ELF-1 (cell line): ENCODE data around the gene DDX39A.
"Not testable (repeated sequence)": the region's sequence is repeated elsewhere in the genome, so short reads cannot be mapped to it uniquely, and the experiment has no call there.

Experiments
- DNase-seq: peaks from one replicate; pipeline ENCODE4 v3.0.0-alpha.2; 2016; ENCODE audit warnings: low read depth, low spot score

The DDX39A gene

DNA sequence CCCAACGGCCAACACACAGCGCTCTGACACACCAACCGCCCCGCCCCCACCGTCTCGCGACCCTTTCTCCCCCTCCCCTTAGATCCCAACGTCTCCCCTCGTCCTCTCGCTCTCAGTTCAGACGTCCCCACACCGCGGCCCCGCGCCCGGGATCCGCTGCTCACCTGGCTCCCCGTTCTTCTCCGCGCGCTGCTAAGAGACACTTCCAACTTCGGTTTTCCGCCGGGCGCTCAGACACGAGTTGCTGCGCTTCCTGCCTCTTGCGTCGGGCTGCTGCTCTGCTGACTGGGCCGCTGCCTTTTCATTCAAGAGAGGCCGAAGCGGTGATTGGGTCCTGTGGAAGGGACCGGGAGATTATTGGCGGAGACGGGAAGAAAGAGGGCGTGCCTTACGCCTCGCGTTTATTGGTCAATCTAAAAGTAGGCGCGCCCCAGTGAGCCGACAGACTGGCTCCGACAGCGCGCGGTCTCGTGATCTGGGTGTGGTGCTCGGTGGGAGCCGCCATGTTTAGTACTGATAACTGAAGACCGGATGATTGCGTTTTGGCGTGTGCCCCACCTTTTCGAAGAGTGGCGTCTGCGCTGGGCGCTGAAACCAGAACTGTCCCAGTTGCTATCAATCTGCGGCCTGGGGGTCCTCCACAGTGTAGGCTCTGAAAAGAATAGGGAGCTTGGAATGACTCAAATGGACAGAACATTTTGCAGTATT, at the start of gene DDX39A:
TSS of gene DDX39A (minus strand) at position 236 of the 708 bp plus-strand sequence. CDS start 6,121 bp downstream, outside the sequence.
- DNase-seq = peak; percentile 99

DNA sequence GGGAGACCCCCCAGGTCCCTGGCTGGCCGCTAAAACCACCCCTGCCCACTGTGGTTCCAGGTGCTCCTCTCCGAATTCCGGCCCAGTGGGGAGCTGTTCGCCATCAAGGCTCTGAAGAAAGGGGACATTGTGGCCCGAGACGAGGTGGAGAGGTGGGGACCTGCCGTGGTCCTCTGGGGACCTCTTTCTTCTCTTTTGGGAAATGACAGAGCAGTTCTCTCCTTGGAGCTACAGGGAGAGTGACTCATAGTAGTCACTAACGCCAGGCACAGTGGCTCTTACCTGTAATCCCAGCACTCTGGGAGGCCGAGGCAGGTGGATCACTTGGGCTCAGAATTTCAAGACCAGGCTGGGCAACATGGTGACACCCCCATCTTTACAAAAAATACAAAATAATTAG, 48.7 kb upstream of the DDX39A start:
- DNase-seq = peak; percentile 25

DNA sequence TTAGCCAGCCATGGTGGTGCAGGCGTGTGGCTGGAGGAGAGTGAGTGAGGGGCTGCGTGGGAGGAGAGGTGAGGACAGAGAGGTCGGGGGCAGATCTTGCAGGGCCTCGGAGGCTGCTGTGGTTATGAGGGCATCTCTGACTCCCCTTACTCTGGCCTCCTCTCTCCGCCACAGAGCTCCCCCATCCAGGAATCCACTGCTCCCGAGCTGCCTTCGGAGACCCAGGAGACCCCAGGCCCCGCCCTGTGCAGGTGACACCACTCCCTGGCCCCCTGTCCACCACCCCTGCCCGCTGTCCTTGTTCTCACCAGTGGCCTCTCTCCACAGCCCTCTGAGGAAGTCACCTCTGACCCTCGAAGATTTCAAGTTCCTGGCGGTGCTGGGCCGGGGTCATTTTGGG, 48.2 kb upstream of the DDX39A start:
- no peak for DNase-seq

DNA sequence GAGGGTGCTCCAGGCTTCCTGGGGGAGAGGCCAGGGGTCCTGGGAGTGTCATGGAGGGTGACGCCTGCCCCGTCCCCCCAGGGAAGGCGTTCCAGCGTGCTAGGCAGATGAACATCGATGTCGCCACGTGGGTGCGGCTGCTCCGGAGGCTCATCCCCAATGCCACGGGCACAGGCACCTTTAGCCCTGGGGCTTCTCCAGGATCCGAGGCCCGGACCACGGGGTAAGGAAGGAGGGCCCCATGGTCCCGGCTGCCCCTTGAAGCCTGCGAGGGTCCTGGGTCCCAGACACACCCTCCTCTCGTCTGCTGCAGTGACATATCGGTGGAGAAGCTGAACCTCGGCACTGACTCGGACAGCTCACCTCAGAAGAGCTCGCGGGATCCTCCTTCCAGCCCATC, 44.6 kb upstream of the DDX39A start:
- no peak for DNase-seq

DNA sequence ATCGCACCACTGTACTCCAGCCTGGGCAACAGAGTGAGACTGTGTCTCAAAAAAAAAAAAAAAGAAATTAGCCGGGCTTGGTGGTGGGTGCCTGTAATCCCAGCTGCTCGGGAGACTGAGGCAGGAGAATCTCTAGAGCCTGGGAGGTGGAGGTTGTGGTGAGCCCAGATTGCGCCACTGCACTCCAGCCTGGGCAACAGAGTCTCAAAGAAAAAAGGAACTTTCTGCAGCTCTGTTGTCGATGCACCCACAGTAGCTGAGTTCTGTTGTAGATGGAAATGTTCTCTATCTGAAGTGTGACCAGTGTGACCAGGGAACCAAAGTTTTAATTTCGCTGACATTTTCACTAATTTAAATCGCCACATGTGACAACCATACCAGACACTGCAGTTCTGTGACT, 43.3 kb upstream of the DDX39A start:
- DNase-seq = not testable (repeated sequence)

DNA sequence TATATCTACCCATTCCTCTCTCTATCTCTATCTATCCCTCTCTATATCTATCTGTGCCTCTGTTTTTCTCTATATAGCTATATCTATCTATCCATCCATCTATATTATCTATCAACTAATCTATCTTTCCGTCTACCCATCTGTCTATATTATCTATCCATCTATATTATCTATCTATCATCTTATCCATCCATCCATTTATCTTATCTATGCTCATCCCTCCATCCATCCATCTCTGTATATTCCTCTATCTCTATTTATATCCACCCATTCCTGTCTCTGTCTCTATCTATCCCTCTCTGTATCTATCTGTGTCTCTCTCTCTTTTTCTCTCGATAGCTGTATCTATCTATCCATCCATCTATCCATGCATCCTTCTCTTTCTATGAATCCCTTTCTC, 41.8 kb upstream of the DDX39A start:
- DNase-seq = no peak

DNA sequence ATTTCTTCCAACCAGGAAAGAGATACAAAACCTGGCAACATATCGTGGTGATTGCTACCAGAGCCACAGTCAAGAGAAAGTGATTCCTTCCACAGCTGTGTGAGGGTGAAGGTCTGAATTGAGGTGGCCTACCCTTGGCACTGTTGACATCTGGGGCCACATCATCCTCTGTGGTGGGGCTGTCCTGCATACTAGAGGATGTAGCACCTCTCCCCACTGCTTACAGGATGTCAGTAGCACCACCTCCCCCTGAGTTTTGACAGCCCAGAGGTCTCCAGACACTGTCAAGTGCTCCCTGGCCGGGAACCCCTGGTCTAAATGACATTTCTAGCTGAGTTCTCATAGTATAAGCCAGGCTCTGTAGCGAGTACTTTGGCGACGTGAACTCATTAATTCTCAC, 40.6 kb upstream of the DDX39A start:
- no peak for DNase-seq

DNA sequence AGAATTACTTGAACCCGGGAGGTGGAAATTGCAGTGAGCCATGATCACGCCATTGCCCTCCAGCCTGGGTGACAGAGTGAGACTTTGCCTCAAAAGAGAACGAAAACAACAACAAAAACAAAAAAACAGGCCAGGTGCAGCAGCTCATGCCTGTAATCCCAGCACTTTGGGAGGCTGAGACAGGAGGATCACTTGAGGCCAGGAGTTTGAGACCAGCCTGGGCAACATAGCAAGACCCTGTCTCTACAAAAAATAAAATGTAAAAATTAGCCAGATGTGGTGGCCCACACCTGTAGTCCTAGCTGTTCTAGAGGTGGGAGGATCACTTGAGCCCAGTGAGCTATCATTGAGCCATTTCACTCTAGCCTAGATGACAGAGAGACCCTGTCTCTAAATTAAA, 33.2 kb upstream of the DDX39A start:
- DNase-seq = not testable (repeated sequence)

DNA sequence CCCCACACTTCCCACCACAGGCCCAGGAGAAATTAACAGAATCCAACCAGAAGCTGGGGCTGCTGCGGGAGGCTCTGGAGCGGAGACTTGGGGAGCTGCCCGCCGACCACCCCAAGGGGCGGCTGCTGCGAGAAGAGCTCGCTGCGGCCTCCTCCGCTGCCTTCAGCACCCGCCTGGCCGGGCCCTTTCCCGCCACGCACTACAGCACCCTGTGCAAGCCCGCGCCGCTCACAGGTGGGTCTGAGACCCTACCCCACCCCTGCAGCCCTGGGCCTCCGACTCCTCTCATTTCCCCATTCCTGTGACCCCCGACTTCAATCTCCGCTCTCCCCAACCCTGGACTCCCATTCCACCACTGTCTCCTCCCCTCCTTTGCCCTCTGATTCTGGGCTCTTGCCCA, 31.7 kb upstream of the DDX39A start:
- no peak for DNase-seq

DNA sequence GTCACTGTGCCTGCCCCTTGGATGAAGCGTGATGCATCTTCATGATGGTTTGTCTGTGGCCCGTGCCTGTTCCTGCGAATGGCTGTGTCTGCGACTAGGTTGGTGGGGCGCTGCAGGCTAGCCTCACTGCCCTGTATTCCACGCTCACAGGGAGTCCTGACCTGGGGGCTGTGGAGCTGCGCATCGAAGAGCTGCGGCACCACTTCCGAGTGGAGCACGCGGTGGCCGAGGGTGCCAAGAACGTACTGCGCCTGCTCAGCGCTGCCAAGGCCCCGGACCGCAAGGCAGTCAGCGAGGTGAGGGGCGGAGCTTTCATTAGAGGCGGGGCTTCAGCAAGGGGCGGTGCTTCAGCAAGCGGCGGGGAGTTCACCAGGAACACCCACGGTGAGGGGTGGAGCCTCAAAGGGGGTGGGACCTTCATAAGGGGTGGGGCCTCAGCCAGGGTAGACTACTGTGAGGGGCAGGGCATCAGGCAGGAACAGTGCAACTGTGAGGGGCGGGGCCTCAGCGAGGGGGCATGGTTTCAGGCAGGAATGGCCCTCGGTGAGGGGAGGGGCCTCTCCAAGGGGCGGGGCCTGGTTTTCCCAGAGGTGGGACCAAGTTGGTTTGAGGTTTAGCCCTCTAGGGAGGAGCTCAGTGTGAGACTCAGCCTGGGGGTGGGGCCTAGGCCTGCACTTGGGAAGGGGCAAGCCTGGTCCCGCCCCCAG, 31.2 kb upstream of the DDX39A start:
- DNase-seq = peak; percentile 95

DNA sequence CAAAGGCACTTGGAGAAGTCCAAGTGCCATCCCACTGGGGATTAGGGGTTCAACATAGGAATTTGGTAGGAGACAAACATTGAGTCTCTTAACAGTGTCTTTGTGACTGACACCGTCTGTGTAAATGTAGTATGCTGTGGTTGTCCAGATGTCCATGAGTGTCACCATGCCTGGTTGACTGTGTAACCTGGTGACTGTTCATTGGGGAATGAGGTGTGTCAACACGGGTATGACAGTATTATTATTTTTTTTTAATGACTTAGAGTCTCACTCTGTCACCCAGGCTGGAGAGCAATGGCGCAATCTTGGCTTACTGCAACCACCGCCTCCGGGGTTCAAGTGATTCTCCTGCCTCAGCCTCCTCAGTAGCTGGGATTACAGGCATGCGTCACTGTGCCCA, 30.2 kb upstream of the DDX39A start:
- no peak for DNase-seq

DNA sequence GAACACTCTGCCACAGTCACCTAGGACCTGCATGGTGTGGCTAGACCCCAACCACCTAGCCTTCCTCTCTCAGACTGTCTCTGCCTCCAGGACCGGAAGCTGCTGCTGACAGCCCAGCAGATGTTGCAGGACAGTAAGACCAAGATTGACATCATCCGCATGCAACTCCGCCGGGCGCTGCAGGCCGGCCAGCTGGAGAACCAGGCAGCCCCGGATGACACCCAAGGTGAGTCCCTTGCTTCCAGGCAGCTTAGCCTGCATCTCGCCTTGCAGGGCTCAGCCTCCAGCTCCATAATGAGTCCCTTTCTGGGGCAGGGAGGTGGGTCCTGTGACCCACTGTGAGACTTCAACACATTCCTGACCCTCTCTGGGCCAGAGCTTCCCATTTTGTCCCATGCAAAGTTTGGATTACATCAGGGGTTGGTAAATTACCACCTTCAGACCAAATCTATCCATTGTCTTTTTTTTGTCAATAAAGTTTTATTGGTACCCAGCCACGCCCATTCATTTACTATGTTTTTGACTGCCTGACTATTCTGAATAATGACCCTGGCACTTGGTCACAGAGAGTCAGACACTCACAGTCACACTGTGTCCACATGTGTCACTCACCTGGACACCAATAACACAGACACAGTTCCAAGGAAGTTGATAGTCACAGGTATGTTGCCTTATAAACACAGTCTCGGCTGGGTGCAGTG, 27.3 kb upstream of the DDX39A start:
- DNase-seq = no peak

DNA sequence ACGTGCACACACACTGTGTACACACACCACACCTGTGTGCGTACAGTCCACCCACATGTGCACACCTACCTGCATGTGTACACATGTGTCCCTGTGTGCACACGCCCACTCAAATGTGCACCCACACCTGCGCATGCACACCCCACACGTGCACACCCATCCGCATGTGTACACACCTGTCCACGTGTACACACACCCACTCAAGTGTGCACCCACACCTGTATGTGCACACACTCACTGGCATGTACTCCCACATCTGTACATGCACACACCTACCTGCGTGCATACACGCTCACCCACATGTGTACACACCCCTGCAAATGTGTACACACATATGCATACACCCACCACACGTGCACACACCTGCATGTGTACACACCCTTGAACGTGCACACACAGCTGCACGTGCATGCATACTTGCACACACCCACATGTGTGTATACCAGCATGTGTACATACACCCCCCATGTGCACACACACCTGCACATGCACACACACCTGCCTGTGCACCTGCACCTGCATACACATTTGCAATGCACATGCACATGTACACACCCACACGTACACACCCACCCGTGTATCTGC, 24.6 kb upstream of the DDX39A start:
- no peak for DNase-seq

DNA sequence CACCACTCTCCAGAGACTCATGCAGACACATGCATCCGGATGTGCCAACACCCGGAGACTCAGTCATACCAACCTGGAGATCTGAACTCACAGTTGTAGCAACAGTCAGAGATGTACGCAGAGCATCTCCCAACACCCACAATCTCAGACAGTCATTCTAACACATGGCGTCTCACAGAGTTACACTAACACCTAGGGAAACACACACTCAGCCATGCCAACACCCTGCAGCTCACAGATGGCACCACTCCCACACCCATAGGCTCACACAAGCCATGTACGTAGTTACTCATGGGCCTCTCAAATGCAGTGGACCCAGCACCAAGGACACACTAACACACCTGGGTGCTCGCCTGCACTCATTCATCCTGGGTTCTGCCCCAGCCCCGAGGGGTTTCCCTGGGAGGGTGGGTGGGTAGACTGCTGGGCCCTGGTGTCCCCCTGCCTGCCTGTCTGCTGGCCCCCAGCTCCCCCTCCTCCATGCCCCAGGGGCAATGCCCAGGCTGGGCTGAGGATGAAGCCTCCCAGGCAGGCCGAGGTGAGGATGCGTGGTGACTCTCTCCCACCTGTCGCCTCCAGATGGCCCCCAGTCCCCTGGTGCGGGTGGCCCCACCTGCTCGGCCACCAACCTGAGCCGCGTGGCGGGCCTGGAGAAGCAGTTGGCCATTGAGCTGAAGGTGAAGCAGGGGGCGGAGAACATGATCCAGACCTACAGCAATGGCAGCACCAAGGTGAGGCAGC, 23.9 kb upstream of the DDX39A start:
- no peak for DNase-seq

DNA sequence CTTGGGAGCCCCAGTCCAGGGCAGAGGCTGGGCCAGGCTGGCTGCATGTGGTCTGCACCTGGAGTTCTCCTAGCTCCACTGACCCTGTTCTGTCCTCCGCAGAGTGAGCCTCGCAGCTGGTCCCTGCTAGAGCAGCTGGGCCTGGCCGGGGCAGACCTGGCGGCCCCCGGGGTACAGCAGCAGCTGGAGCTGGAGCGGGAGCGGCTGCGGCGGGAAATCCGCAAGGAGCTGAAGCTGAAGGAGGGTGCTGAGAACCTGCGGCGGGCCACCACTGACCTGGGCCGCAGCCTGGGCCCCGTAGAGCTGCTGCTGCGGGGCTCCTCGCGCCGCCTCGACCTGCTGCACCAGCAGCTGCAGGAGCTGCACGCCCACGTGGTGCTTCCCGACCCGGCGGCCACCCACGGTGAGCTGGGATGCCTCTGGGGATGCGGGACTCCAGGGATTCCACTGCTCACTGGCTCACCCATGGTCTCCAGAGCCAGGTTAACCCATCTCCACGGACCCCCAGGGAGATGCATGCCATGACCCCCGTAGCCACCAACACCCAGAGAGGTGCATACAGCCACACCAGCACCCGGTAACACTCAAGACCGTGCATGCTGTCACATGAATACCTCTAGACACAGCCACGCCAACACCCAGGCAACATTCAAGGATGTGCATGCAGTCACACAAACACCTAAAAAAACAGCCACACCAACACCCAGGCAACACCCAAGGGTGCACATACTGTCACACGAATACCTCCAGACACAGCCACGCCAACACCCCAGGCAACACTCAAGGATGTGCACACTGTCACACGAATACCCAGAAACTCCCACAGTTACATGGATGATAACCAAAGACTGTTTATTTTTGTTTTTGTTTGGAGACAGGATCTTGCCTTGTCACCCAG, 22.1 kb upstream of the DDX39A start:
- peak; percentile 50 for DNase-seq

DNA sequence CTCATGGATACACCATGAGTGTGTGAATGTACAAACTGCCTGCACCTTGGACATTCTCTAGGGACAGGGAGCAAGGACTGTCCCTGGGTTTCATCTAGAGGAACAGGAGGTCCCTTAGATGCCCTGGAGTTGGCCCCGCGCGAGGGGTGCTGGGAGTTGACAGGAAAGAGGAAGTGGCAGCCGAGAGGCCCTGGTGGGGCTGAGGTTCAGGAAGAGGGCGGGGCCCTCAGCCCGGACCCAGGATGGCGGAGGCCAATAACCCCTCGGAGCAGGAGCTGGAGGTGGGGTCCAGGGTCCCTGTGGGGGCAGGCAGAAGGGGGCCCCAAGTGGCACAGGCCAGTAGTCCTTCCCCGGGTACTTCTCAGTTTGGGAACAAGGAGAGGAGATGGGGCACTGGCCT, 20.9 kb upstream of the DDX39A start:
- DNase-seq = no peak

DNA sequence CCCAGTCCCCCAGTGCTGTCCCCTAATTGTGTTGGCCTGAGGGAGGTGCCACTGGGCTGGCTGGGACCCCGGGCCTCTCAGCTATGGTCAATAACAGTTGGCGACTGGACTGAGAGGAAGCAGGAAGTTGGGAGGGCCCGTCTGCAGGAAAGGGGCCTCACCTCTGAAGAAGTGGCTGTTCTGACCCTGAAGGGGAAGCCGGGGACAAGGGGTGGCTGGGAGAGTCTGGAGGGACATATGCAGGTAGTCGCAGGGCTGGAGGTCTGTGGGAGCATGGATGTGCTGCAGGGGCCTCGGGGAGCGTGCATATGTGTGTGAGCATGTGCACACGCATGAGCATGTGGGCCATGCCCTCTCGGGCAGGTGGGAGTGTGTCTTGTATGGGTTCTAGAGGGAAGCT, 19.9 kb upstream of the DDX39A start:
- DNase-seq = no peak

DNA sequence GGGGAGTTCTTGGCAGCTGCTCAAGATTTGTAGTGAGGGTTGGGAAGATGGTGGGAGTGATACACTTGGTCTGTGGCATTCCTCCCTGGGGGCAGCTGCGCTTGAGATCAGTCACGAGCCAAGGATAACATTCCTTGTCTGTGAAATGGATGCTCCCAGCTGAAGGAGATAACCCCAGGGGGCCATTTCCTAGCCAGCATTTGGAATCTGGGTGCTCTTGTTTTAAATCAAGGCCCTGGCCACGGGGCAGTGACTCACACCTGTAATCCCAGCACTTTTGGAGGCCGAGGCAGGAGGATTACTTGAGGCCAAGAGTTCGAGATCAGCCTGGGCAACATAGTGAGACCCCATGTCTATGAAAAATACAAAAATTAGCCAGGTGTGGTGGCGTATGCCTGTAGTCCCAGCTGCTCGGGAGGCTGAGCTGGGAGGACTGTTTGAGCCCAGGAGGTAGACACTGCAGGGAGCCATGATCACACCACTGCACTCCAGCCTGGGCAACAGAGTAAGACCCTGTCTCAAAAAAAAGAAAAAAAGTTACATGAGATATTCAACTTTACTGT, 18.5 kb upstream of the DDX39A start:
- DNase-seq = peak; percentile 51

DNA sequence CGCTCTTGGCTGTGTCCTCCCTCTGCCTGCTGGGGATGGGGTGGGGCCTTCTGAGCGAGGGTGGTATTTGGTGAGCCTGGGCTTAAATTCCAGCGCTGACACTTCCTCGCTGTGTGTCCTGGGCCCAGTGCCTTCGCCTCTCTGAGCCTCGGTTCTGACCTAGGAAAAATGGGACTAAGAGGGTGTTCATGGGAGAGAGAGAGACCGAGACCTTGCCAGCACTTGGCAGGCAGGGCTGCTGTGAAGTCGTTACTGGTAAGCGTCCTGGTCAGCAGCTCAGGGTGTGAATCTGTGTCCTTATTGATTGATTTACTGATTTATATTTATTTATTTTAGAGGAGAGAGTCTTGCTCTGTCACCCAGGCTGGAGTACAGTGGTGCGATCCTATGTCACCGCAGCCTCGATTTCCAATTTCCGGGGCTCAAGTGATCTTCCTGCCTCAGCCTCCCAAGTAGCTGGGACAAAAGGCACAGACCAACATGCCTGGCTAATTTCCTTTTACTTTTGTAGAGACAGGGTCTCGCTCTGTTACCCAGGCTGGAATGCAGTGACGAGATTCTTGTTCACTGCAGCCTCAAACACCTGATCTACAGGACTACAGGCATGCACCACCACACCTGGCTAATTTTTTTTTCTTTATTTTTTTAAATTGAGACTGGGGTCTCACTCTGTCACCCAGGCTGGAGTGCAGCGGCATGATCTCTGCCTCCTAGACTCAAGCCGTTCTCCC, 16.3 kb upstream of the DDX39A start:
- no peak for DNase-seq
